ENCODE data around the gene APOLD1. TPM values are rescaled to one million over a fixed set of nuclear protein-coding genes. Genes with fewer than 3 reads are reported as not detected.

APOLD1 gene
- total and polyA plus RNA-seq, 2 of the 8 experiments (the other 6 are each of a cell fraction or from before 2014, with no cell fraction given), result 0.12 to 0.71 TPM

DNA sequence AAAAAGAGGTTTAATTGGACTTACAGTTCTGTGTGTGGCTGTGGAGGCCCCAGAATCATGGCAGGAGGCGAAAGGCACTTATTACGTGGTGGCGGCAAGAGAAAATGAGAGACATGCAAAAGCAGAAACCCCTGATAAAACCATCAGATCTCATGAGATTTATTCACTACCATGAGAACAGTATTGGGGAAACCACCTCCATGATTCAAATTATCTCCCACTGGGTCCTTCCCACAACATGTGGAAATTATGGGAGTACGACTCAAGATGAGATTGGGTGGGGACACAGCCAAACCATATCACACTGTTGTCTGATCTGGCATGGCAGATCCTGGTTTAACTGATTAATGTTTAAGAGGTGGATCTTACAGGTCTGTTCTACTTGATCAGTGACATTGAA lies 33.2 kb downstream of the APOLD1 start (continued):
- TF ChIP-seq, protein P1, sequence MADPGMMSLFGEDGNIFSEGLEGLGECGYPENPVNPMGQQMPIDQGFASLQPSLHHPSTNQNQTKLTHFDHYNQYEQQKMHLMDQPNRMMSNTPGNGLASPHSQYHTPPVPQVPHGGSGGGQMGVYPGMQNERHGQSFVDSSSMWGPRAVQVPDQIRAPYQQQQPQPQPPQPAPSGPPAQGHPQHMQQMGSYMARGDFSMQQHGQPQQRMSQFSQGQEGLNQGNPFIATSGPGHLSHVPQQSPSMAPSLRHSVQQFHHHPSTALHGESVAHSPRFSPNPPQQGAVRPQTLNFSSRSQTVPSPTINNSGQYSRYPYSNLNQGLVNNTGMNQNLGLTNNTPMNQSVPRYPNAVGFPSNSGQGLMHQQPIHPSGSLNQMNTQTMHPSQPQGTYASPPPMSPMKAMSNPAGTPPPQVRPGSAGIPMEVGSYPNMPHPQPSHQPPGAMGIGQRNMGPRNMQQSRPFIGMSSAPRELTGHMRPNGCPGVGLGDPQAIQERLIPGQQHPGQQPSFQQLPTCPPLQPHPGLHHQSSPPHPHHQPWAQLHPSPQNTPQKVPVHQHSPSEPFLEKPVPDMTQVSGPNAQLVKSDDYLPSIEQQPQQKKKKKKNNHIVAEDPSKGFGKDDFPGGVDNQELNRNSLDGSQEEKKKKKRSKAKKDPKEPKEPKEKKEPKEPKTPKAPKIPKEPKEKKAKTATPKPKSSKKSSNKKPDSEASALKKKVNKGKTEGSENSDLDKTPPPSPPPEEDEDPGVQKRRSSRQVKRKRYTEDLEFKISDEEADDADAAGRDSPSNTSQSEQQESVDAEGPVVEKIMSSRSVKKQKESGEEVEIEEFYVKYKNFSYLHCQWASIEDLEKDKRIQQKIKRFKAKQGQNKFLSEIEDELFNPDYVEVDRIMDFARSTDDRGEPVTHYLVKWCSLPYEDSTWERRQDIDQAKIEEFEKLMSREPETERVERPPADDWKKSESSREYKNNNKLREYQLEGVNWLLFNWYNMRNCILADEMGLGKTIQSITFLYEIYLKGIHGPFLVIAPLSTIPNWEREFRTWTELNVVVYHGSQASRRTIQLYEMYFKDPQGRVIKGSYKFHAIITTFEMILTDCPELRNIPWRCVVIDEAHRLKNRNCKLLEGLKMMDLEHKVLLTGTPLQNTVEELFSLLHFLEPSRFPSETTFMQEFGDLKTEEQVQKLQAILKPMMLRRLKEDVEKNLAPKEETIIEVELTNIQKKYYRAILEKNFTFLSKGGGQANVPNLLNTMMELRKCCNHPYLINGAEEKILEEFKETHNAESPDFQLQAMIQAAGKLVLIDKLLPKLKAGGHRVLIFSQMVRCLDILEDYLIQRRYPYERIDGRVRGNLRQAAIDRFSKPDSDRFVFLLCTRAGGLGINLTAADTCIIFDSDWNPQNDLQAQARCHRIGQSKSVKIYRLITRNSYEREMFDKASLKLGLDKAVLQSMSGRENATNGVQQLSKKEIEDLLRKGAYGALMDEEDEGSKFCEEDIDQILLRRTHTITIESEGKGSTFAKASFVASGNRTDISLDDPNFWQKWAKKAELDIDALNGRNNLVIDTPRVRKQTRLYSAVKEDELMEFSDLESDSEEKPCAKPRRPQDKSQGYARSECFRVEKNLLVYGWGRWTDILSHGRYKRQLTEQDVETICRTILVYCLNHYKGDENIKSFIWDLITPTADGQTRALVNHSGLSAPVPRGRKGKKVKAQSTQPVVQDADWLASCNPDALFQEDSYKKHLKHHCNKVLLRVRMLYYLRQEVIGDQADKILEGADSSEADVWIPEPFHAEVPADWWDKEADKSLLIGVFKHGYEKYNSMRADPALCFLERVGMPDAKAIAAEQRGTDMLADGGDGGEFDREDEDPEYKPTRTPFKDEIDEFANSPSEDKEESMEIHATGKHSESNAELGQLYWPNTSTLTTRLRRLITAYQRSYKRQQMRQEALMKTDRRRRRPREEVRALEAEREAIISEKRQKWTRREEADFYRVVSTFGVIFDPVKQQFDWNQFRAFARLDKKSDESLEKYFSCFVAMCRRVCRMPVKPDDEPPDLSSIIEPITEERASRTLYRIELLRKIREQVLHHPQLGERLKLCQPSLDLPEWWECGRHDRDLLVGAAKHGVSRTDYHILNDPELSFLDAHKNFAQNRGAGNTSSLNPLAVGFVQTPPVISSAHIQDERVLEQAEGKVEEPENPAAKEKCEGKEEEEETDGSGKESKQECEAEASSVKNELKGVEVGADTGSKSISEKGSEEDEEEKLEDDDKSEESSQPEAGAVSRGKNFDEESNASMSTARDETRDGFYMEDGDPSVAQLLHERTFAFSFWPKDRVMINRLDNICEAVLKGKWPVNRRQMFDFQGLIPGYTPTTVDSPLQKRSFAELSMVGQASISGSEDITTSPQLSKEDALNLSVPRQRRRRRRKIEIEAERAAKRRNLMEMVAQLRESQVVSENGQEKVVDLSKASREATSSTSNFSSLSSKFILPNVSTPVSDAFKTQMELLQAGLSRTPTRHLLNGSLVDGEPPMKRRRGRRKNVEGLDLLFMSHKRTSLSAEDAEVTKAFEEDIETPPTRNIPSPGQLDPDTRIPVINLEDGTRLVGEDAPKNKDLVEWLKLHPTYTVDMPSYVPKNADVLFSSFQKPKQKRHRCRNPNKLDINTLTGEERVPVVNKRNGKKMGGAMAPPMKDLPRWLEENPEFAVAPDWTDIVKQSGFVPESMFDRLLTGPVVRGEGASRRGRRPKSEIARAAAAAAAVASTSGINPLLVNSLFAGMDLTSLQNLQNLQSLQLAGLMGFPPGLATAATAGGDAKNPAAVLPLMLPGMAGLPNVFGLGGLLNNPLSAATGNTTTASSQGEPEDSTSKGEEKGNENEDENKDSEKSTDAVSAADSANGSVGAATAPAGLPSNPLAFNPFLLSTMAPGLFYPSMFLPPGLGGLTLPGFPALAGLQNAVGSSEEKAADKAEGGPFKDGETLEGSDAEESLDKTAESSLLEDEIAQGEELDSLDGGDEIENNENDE (IDR thresholded peaks at IDR 0.05; ENCODE audit: insufficient replicate concordance, low read length), result no peak
- TF ChIP-seq BCL11A (IDR thresholded peaks at IDR 0.05; ENCODE audit: low read depth in 2 of 2, low read length in 2 of 2), result no peak

Data from H1 (cell line).